Fibroblast of lung (primary cell): ENCODE data around the gene KRT82.

Experiments
- CTCF ChIP-seq, 2 donors: IDR thresholded peaks in 1 of 2; conservative IDR thresholded peaks in 1 of 2; 1 replicate in 1 of 2; 2 replicates in 1 of 2; pipeline ENCODE4 v1.5.1; 2011 to 2012; ENCODE audit warnings: low read length in 2 of 2, control low read depth in 1 of 2, inconsistent platforms in 1 of 2, low read depth in 1 of 2, mild to moderate bottlenecking in 1 of 2
- EZH2 ChIP-seq: IDR thresholded peaks from 2 replicates; pipeline ENCODE4 v1.5.1; 2012; ENCODE audit warnings: low read length, control low read depth, mild to moderate bottlenecking; ENCODE audit errors: missing control alignments

- TF ChIP-seq CTCF (conservative IDR thresholded peaks at IDR 0.05 in 1 of 2, IDR thresholded peaks at IDR 0.05 in 1 of 2; ENCODE audit: low read depth in 1 of 2, low read length in 2 of 2): no peak
- no peak for TF ChIP-seq EZH2
Measured at GRCh38 chr12:52351196-52352059, 54.7 kb downstream of the KRT82 start.
